IPS DF 19.7 (cell line): ENCODE data around the gene MID1IP1.

Experiments used
- DNase-seq: peaks from one replicate; pipeline ENCODE4 v3.0.0-alpha.2; 2013; ENCODE audit warnings: low read depth, low spot score

Gene MID1IP1

DNA sequence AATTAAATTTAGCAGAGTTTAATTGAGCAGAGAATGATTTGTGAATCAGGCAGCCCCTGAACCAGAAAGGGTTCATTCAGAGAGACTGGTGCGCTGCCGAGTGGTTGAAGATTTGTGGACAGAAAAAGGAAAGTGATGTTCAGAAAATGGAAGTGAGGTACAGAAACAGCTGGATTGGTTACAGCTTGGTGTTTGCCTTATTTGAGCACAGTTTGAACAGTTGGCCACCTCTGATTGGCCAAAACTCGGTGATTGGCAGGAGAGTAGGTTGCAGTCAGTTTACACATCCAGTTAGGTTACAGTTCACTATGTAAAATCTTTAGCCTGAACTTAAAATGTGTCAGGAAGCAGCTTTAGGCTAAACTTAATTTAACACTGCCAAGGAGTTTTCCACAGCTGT lies 14.9 kb downstream of the MID1IP1 start:
- no peak for DNase-seq

DNA sequence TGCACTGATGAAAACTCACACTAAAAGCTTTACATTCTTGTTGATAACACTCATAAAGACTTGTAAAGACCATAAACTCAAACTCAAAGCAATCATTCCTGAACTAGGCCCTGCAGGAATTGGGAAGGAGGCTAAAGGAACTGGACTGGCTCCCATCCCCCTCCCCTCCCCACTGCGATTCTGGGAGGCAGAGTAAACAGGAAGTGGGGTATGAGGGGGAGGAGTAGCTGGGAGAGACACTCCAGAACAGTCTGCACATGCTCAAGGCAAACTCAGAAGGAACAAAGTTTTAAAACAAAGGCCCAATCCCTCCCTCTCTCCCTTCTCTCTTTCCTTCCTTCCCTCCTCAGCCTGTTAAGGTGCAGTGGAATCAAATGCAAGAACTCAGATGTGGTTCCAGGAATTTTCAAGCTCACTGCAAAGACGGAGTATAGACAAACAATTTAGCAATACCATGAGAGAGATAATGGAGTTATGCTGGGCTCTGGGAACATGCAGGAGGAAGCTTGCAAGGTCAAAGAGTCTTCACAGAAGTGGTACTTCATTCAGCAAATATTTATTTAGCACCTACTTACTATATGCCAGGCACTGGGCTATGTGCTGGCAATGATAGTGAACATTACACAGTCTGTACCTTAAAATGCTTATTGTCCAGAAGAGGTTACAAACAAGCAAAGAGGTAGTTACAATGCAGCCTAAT lies 15.9 kb downstream of the MID1IP1 start:
- no peak for DNase-seq

DNA sequence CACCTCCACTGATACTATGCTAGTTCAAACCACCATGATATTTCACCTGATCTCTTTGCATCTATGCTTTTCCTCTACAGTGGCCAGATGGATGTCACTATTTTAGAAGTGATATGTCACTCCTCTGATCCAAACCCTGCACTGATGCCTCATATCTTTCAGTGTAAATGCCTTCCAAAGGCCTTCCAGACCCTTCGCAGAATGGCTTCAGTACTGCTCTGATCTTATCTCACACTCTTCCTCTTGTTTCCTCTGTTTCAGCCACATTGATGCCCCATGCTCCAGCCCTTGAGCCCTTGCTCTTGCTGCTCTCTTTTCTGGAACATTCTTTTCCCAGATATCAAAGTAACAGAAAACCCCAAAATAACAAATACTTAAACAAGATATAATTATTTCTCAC lies 17.9 kb downstream of the MID1IP1 start:
- DNase-seq = no peak

DNA sequence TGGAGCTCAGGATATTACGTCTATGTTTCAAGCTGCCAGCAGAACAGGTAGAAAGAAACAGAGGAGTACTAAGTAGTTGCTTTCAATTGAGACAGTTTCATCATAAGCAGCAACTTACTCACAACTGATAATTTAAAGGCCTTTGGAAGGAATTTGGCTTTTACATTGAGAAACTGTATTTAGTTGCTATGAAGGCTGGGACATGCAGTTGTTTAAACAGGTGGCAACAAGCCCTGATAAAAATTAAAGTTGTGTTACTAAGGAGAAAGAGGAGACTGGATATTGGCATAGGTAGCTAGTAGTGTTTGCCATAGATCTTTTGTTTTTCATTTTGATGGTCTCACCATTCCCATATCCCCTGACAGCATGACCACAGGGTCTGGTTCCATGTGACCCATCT lies 18.4 kb downstream of the MID1IP1 start:
- no peak for DNase-seq

DNA sequence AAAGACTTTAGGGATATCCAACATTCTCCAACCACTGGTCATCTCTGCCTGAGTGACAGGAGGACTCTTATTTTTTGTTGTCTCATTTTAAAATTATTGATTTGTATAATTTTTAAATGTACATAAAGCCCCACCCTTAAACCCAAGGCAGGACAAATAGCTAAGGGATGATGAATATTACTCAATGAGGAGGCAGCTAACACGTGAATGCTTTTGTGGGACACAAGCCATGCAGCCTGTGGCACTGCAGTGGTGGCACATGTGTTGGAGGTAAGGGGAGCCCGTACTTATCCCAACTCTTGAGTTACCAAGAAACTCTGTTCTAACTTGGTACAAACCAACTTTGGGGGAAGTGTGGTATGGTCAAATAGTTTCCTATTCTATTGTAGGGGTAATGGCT lies 19.5 kb downstream of the MID1IP1 start:
- no peak for DNase-seq

DNA sequence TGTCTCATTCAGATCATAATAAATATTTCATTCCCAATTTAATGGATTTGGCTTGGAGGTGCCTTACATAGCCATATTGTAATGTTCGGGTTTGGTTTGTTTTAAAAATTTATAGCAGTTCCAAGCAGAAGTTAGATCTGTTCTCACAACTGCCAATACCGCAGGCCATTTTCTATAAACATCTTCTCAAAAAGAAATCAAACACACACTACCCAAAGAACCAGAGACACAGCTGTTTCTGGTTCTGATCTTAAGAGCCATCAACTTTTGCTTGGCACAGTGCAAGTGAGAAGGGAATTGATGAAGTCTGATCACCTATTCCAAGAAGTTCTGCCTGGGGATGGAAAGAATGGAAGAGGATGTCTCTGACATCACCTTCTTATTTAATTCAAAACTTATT lies 22.9 kb downstream of the MID1IP1 start:
- no peak for DNase-seq

DNA sequence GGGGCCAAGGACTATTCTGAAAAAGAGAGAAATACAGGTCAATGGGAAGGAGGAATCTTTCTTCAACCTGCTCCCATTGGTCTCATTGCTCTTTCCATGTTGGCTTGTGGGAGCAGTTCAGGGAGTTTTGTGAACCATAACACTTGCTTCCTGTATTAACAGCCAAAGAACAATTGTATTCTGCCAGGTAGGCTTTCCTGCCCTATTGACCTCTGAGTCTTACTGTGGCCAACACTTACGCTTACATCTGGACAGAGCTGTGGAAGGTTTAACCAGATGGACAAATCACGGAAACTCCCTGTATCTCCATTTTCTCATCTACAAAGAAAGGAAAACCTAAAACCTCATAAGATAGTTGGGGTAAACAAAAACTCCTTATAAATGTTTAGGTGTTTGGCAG lies 30.7 kb downstream of the MID1IP1 start:
- no peak for DNase-seq

DNA sequence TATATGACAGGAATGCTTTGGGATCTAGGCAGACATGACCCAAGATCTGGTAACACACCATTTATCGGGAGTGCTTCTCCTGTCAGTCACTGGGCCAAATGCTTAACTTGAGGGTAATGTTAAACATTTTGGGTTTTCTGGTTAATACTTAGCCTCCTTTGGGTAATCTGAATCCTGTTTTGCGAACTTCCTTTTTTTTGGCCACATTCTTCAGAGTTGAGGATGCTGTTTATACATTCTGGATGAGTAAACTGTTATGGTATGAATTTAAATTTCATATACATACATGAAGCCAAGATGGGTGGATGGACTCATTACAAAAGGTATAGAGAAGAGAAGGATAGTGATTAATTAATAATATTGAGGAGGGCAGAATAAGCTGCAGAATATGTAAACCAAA lies 36.1 kb downstream of the MID1IP1 start:
- DNase-seq = no peak

DNA sequence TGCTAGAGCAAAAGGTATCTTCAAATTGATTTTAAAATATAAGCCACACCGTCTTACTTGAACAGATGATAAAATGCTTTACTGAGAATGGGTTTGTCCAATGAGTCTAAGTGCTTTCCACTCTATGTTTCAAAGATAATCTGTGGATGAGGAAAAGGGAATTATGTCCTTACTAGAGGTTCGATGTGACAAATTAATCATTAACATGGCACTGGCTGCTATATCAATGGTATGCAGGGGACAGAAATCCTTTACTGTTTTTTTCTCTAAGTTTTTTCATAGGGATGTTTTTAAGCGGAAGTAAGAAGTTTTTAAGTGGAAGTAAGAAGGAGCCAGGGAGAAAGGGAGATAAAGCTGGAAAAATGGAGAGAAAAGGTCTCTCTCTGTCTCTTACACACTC lies 38.0 kb downstream of the MID1IP1 start:
- DNase-seq = no peak

DNA sequence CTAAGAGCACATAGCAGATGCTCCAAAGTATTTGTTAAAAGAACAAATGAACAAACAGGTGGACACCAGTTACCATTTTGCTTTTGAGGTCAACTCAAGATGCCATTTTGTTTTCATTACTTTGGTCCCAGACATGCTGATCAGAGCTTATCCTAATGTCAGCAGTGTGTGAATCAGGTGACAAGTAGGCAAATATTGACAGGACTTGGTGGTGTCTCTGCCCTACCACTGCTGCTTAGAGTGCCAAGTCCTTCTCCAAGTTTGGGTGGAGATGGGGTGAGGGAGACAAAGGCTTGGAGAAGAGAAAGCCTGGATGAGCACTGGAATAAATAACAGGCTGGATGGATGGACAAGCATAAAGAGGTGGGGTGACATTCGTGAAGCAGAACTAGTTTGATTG lies 38.7 kb downstream of the MID1IP1 start:
- DNase-seq = no peak

DNA sequence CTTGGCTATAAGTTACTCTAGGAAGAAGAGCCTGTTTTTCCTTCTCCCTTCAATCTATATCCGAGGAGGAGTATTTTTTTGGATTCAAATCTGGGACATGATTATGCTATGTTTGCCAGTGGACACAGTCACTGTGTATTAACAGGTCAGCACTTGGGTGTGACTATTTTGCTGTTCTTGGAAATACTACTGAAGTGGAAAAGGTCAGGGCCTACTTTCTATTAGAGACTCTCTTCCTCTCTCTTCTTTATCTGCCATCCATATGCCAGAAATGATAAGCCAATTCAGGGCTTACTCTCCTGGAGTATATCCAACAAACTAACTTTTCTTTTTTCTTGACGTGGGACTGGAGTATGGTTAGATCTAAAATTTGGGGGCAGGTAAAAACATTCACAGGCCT lies 40.5 kb downstream of the MID1IP1 start:
- DNase-seq = no peak

DNA sequence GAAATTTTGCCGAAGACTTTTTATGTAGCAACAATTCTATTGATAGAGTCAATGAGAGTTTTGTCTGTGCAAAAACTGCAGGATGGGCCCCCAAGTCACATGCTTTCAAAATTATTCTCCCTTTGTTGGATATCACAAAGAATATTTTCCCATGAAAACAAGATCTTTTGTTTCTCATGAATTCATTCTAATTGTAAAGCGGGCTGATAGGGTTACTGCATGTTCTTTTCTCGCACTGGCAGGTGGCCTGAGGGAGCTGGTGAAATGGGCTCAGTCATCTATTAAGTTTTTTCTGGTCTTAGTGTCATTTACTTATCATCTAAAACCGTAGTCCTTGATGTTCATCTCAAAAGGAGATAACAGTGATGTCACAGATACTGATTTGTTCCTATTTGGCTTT lies 44.2 kb downstream of the MID1IP1 start:
- no peak for DNase-seq

DNA sequence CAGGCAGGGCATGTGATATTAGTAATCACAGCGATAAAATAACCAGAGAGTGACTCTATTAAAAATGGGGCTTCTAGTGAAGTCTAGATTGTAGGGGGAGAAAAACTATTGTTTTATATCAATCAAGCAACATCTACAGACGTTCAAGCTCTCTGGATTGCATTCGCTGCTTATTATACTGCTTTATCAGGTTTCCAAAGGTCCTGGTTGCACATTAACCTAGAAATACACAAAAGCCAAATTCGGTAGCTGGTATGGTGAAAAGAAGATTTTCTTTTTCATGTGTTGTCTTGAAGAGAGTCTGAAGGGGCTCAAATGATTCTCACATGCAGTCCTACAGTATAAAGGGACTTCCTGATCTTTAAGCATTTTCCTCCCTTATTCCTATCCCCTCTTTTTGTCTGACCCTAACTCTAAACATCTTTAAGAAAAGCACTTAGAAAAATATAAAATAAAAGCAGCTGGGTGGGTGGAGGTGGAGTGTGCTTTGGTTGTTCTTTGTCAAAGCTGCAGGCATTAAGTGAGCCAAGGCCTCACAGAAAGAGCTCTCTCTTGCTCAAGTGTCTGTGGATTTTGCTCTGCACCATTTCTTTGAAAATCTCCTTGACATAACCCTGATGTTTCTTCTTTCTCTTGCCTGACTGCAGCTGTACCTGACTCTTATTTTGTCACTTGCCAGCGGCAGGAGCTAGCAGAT lies 46.1 kb downstream of the MID1IP1 start:
- no peak for DNase-seq

DNA sequence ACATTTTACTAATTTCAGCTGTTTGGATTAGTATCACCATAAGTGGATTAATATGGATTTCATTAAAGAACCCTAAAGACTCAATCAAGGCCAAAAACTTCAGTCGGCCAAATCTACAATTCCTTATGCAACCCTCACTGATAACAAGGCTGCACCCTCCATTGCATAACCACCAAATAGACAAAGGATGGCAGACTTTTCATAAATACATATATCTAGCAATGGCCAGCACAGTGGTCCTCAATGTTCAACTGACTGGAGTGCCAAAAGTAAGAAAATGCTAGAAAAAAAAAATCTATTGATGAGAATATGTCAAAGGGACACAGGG lies 46.6 kb downstream of the MID1IP1 start:
- no peak for DNase-seq

DNA sequence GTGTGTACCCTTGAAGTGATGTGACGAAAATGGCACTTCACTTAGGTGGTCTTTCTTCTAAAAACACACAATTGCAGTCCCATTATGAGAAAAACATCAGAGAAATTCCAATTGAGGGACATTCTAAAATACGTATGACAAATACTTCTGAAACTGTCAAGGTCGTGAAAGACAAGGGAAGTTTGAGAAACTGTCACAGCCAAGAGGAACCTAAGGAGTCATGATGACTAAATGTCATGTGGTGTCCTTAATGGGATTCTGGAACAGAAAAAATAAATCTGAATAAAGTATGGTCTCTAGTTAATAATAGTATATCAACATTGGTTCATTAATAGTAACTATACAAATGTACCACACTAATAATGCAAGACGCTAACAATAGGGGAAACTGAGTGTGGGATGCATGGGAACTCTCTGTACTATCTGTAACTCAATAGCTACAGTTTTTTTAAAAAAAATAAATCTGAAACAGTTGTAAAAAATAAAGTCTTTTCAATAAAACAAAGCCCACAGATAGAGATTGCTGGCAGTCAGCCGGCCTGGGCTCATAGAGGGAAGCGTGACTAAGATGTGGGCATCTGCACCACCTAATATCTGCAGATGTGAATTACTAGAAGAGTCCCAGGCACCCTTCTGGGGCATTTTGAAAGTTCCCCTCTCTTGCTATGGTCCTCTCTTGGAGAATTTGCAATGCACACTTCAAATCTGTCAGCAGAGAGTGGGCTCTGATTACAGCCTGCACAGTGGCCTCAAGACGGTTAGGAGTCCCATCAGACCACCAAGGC lies 47.6 kb downstream of the MID1IP1 start:
- DNase-seq = no peak

DNA sequence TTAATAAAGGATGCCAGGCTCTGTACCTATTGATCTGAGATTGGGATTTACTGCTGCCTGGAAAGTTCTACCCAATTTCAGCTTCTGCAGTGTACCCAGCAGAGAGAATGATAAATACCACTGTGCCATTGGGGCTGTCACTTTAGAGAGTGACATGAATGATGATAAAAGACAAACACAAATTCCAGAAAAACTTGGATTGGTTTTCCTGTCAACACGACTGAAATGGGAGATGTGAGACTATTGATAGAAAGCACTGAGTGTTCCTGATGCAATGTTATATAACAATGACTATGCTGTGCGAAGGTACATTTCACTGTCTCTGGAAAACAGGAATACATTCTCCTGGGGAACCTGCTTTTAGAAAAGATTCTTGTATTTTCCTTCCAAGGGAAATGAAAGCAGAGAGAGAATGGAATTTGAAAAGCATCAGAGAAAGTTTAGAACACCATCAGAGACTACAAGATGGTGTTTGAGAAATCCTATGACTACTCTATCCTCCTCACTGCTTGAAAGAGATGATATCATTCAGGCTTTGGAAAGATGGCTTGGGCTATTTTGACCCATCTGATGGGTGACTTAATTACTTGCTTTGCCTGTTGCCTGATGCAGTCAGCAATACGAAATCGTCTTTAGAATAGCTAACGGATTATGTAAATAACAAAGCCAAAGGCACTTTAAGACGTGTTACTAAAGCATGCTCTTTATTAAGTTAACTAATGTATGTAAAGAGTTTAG lies 49.7 kb downstream of the MID1IP1 start:
- no peak for DNase-seq

DNA sequence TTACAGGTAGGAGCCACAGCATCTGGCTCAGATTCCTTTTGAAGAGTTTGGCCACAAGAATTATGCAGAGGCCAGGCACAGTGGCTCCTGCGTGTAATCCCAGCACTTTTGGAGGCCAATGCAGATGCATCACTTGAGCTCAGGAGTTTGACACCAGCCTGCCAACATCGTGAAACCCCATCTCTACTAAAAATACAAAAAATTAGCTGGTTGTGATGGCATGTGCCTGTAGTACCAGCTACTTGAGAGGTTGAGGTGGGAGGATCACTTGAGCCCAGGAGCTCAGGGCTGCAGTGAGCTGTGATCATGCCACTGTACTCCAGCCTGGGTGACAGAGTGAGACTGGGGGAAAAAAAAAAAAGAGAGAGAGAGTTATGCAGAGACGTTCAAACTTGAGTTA lies 53.0 kb downstream of the MID1IP1 start:
- no peak for DNase-seq
